Subcutaneous preadipocyte (primary cell): ENCODE measurements around the gene AHR. TPM values are rescaled to one million over a fixed set of nuclear protein-coding genes. Genes with fewer than 3 reads are reported as not detected.

ENCODE experiments used
- small RNA-seq: library from RNA; depleted of rRNA; stranded (forward); fragments of <200 nt; gene quantifications from one replicate; pipeline ENCODE3, GENCODE V24; 2012
- total RNA-seq: library from RNA; depleted of rRNA; stranded (reverse); fragments of >200 nt; gene quantifications from 2 replicates; pipeline ENCODE4 v1.2.3, GENCODE V29; 2012

The AHR gene
- 59.9 and 130 TPM in 2 replicates for total RNA-seq

GRCh38 chr7:17298102-17298839, at the start of gene AHR:
Gene AHR, plus strand, starts transcription at chr7:17298652. Its CDS starts 613 bp downstream, at chr7:17299265.

Small RNAs within 50 kb of the gene (small RNA-seq; reads per million reads assigned to genes)
- gene RF00092, result not detected
